Activated CD4-positive, CD25-positive, alpha-beta regulatory T cell treated with anti-CD3 and anti-CD28 coated beads, Interleukin-2, amount 50 U/mL, for 16 hours (primary cell): Measurements from ENCODE around the gene DNAH11.
"Not testable (repeated sequence)": the region's sequence is repeated elsewhere in the genome, so short reads cannot be mapped to it uniquely, and the experiment has no call there.

Experiments used
- DNase-seq: peaks from one replicate; pipeline ENCODE4 v3.0.0-alpha.2; 2020; ENCODE audit warnings: low read depth, low spot score

Gene DNAH11, protein sequence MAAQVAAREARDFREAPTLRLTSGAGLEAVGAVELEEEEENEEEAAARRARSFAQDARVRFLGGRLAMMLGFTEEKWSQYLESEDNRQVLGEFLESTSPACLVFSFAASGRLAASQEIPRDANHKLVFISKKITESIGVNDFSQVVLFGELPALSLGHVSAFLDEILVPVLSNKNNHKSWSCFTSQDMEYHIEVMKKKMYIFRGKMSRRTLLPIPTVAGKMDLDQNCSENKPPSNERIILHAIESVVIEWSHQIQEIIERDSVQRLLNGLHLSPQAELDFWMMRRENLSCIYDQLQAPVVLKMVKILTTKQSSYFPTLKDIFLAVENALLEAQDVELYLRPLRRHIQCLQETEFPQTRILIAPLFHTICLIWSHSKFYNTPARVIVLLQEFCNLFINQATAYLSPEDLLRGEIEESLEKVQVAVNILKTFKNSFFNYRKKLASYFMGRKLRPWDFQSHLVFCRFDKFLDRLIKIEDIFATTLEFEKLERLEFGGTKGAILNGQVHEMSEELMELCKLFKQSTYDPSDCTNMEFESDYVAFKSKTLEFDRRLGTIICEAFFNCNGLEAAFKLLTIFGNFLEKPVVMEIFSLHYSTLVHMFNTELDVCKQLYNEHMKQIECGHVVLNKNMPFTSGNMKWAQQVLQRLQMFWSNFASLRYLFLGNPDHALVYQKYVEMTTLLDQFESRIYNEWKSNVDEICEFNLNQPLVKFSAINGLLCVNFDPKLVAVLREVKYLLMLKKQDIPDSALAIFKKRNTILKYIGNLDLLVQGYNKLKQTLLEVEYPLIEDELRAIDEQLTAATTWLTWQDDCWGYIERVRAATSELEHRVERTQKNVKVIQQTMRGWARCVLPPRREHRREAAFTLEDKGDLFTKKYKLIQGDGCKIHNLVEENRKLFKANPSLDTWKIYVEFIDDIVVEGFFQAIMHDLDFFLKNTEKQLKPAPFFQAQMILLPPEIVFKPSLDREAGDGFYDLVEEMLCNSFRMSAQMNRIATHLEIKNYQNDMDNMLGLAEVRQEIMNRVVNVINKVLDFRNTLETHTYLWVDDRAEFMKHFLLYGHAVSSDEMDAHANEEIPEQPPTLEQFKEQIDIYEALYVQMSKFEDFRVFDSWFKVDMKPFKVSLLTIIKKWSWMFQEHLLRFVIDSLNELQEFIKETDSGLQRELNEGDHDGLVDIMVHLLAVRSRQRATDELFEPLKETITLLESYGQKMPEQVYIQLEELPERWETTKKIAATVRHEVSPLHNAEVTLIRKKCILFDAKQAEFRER (N-terminal part only)

DNA sequence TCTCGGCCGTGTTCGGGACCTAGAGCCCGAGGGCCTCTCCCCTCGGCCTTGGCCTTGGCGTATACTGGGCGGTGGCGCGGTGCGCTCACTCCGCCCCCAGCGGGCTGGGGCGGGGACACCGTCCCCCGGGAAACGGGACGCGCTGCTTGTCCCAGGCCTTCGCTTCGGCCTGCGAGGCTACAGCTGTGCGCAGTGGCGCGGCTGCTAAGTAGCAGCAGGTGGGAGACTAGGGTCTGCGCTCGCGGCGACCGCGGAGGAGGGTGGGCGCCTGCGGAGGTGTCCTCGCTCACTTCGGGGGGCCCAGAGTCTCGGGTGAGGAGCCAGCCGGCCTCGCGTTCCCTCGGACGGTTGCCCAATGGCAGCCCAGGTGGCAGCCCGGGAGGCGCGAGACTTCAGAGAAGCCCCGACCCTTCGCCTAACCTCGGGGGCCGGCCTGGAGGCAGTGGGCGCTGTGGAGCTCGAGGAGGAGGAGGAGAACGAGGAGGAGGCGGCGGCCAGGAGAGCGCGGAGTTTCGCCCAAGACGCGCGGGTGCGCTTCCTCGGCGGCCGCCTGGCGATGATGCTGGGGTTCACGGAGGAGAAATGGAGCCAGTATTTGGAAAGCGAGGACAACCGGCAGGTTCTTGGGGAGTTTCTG is at the start of gene DNAH11:
DNAH11 (plus strand) TSS at position 149 of the 637 bp plus-strand sequence; CDS start at position 356, 207 bp downstream.
- no peak for DNase-seq

DNA sequence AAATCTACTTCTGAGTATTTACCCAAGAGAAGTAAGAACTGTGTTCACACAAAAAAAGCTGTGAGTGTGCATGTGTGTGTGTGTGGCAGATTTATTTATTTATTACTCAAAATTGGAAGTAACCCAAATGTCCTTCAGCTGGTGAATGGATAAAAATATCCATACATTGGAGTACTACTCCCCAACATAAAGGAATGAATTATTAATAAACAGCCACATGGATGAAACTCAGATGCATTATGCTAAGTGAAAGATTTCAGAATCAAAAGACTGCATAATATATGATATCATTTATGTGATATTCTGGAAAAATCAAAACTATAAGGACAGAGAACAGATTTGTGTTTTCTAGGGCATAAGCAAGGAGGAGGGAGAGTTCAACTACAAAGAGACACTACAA is 47.1 kb upstream of the DNAH11 start:
- DNase-seq = no peak

DNA sequence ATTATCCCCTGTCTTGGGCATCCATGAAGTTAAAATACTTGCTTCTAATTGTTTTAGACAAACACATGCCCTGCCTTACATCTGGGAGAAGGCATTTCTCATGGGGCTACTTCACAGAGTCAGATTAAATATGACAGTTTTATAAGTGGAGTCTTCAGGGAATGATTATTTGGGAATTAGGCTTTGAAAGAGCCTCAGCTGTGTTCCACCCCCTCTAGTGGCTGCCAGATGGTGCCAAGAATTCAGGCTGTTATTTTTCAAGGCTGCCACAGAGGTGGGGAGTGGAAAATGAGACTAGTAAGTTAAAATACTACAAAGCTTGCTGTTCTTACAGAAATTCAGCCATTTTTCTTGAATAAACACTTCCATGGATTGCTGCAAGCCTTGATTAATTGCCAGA is 45.8 kb upstream of the DNAH11 start:
- no peak for DNase-seq

DNA sequence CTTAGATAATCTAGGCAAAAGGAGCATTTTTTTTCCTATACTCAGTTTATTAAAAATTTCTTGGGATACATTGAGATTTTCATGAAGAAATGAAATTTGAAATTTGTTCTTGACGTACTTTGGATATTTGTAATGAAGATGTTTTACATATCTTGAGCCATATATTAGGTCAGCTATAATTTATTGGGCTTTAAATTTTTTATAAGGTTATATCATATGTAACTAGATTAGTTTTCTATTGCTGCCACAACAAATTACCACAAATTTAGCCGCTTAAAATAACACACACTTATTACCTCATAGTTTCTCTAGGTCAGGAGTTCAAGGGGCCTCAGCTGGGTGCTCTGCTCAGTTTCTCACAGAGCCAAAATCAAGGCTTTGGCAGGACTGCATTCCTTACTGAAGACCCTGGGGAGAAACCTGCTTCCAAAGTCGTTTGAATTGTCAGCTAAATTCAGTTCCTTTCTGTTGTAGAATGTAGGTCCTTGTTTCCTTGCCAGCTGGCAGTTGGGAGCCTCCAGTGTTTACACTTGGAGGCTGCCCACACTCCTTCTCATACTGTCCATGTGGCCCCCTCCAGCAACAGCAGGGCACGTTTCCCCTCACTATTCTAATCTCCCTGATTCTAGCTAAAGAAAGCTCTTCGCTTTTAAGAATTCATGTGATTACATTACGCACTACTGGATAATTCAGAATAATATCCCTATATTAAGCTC is 42.6 kb upstream of the DNAH11 start:
- no peak for DNase-seq

DNA sequence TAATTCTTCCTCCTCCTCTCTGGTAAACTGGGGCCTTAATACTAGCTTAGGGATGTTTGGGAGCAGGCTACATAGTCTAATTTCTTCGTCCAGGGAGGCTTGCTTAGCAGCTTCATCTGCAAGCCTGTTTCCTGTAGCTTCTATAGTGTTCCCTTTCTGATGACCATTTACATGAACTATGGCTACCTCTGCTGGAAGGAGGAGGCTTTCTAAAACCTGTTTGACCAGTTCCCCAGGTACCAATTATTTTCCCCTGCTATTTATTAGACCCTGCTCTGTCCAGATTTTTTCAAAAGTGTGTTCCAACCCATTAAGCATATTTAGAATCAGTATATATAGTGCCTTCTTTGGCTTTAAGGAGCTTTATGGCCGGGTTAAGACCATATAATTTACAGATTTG is 38.8 kb upstream of the DNAH11 start:
- DNase-seq = no peak

DNA sequence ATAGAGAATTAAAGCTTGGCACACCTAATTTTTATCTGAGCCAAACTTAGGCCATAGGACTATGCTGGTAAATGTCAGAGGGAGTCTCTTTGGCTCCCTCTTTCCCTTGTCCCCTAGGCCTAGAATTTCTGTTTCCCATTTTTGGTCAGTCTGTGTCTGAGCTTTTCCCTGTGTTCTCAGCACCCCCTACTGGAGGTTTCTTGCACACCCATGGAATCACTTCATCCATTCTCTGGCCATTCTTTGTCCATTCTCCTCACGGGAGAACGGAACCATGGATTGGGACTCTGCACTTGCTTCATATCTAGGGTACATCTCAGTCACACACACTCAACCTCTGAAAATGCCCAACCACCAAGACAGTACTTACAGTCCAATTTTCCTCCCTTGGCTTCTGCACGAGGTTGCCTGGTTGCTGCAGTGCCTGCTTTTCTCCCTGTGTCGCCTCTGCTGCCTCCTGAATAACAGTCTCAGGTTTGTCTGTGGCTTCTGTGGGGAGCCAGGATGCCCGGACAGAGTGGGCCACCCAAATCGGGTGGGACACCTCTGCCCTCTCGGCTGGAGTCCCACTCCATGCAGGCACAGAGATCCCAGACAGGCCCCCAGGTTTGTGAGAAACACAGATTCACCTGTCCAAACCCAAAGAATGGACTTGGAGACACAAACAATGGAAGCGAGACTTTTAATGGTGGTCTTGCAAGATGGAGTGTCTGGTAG is 35.1 kb upstream of the DNAH11 start:
- no peak for DNase-seq

DNA sequence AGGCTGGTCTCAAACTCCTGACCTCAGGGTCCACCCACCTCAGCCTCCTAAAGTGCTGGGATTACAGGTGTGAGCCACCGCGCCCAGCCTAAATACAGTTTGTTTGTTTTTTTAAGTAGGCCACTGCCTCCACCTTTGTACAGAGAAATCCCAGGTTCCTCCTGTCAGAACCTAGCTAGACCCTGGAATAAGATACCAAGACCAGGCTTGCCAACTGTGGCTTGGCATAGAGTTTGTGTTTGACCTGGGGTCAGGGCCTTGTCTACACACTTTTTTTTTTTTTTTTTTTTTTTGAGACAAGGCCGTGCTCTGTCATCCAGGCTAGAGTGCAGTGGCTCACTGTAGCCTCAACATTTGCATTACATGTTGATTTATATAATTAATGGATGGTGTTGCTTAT is 34.3 kb upstream of the DNAH11 start:
- no peak for DNase-seq

DNA sequence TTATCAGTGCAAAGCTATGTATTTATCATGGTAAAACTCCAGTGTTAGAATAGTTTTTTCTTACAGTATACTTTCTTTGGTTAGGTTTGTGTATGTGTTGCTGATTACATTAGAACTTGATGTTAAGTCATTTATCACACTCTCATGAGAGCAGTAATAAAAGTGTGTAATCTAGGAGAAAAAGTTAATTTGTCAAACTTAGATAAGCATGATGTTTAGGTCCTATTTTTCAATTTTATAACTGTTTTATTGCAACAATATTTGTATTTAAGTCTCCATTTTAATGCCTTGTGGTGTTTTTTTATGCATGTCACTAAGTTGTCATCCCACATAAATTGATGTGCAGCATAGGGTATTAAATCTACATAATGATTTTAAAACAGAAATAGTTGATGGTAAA is 28.8 kb upstream of the DNAH11 start:
- DNase-seq = no peak

DNA sequence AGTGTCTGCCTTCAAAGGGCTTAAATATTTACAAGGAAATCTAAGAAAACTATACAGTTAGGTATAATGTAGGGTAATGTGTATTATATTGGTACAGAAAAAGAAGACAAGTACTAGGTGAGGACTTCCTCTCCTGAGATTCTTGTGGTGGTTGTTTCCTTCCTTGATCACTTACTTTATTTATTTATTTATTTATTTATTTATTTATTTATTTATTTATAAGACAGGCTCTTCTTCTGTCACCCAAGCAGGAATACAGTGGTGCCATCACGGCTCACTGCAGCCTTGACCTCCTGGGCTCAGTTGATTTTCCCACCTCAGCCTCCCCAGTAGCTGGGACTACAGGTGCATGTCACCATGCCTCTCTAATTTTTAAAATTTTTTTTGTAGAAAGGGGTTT is 18.2 kb upstream of the DNAH11 start:
- no peak for DNase-seq

DNA sequence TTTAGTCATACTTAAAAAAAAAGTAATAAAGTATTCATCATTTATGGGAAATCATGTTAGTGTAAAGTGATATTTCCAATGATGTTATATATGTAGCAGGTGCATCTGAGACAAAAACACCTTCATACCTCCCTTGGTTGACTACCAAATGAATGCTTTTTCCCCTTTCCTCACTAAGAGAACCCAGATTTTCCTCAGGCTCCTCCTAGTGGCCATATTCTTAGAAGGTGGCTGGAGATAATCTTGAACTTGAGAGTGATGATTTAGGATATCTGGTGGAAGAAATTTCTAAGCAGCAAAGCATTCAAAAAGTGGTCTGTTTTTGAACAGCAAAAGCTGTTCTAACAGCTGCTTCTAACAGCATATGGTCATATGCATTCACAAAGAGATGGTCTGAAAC is 16.8 kb upstream of the DNAH11 start:
- DNase-seq = no peak

DNA sequence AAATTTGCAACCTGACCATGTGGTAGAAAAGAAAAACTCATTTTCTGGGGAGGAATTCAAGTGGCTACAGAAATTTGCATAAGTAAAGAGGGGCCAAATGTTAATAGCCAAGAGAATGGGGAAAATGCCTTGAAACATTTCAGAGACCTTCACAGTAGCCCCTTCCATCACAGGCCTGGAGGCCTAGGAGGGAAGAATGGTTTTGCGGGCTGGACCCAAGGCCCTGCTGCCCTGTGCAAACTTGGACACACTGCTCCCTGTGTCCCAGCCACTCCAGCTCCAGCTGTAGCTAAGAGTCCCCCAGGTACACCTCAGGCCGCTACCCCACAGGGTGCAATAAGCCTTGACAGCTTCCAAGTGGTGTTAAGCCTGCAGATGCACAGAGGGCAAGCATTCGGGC is 16.4 kb upstream of the DNAH11 start:
- no peak for DNase-seq

DNA sequence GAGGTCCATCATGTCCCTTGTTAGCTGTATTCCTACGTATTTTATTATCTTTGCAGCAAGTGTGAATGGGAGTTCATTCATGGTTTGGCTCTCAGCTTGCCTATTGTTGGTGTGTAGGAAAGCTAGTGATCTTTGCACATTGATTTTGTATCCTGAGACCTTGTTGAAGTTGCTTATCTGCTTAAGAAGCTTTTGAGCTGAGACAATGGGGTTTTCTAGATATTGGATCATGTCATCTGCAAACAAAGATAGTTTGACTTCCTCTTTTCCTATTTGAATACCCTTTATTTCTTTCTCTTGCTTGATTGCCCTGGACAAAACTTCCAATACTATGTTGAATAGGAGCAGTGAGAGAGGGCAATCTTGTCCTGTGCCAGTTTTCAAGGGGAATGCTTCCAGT is 10.4 kb upstream of the DNAH11 start:
- not testable (repeated sequence) for DNase-seq

DNA sequence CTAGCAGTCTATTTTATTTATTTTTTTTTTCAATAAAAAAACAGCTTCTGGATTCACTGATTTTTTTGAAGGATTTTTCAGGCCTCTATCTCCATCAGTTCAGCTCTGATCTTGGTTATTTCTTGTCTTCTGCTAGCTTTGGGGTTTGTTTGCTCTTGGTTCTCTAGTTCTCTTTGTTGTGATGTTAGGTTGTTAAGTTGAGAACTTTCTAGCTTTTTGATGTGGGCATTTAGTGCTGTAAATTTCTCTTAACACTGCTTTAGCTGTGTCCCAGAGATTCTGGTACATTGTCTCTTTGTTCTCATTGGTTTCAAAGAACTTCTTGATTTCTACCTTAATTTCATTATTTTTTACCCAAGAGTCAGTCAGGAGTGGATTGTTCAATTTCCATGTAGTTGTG is 9.2 kb upstream of the DNAH11 start:
- not testable (repeated sequence) for DNase-seq

DNA sequence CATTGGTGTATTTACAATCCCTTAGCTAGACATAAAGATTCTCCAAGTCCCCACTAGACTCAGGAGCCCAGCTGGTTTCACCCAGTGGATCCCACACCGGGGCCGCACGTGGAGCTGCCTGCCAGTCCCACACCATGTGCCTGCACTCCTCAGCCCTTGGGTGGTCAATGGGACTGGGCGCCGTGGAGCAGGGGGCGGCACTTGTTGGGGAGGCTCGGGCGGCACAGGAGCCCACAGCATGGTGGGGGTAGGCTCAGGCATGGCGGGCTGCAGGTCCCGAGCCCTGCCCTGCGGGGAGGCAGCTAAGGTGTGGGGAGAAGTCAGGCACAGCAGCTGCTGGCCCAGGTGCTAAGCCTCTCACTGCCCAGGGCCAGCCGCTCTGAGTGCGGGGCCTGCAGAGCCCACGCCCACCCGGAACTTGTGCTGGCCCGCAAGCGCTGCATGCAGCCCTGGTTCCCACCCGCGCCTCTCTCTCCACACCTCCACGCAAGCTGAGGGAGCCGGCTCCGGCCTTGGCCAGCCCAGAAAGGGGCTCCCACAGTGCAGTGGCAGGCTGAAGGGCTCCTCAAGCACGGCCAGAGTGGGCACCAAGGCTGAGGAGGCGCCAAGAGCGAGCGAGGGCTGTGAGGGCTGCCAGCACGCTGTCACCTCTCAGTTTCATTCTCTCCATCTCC is 6.3 kb upstream of the DNAH11 start:
- DNase-seq = not testable (repeated sequence)

DNA sequence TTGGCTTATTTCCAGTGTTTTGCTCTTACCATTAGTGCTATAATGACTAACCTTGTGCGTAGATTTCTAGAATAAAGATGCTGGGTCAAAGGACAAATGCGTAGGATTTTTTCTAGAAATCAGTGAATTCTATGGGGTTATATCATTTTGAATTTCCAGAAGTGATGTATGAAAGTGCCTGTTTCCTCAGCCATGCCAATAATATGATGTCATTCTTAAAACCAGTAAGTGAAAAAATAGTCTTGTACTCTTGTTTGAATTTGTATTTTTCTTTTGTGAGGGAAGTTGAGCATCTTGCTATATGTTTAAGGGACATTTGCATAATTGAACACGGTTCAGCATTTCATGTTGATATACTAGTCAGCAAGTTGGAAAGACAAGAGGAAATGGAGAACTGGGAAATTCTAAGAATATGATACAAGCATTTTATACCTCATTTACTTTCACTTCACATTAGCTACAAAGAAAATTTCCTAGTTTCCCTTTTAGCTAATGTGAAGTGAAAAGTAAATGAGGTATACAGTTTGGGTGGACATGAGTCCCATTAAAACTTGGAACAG is 3.8 kb upstream of the DNAH11 start:
- DNase-seq = no peak

DNA sequence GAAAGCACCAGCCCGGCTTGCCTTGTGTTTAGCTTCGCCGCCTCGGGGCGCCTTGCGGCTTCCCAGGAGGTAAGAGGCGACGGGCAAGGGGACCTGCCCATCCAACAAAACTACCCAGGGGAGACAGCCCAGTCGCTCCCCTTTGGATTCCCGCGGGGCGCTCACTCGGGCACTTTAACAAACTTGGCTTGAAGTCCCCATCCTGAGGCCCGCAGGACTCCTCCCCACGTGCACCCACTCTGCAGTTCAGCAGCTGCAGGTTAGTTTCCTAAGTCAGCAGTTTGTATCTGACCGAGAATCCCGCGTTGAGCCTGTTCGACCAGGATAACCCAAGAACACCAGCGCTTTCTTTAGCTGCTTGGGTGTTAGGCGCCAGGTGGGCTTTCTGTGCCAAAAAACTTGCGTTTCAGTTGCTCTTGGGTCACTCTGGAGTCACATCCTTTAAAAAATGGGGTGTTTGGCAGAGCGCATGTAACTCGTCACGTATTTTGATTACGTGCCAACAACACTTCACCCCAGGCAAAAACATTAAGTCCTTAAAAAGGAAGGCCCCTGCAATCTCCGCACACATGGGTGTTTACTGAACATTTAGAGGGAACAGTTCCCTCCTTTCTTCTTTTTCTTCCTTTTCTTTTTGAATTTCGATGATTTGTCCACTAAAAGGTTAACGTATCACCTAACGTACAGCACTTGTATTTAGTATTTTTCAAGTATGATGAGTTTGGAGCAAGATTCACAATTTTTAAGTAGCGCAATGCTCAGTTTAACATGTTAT is 876 bp downstream of the DNAH11 start:
- no peak for DNase-seq

DNA sequence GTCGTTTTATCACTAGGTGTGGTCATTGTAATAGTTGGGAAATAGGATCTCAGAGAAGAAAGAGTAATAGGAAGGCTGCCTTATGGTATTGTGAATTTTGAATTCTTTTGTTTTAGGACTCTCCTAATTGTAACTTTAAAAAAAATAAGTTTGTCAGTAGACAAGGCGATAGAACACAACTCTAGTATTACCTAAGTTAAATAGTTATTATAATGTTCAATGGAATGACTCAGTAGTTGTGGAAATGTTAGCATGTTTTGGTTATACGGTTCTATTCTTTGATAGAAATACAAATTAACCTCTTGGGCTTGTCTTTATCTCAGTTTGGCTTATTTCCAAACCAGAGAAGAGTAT is 1.4 kb downstream of the DNAH11 start:
- no peak for DNase-seq

DNA sequence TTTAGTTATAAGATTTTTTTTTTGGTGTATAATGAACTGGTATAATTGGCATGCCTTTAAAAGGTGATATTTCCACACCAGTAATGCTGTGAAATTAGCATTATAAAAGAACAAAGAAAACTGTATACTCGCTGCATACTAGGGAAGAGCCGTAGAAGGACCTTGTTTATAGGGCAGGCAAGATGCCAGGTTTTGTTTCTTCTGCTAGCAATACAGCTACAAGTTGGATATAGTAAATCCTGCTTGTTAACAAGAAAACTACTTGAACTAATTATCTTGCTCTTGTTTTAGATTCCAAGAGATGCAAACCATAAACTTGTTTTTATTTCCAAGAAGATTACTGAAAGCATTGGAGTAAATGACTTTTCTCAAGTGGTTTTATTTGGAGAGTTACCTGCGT is 1.9 kb downstream of the DNAH11 start:
- DNase-seq = no peak

DNA sequence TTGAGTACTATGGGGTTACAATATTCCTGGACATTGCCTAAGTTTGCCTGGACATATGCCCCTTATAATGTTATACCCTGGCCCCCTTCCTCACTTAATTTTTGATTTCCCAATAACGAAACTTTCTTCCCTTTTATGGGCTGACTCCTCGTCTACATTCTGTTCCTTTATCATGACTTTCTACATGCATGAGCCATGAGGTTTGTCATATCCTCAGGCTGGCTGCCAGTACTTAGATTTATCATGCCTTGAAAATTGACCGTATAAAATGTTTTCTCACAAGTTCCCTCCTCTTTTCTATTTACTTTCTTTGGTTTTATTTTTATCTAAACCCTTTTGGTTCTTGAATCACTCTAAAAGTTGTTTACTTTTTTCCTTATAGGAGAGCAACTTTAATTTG is 4.7 kb downstream of the DNAH11 start:
- DNase-seq = no peak
